K562 (cell line): ENCODE data around the gene PRSS37. TPM values are rescaled to one million over a fixed set of nuclear protein-coding genes. Genes with fewer than 3 reads are reported as not detected.

ENCODE experiments used
- ATAC-seq: fragments of 200-7000 bp; cut with Tn5 transposase; 3 replicates; pipeline ENCODE4 v1.9.1; 2020; ENCODE audit warnings: moderate library complexity
- BruUV-seq: library from RNA; stranded (reverse); fragments of 400-500 nt; replicated peaks from 2 replicates; lab custom pipeline; 2021; lab: Mats Ljungman, UMichigan
- CTCF ChIA-PET: fragments of 300-600 bp; formaldehyde crosslinking; extraction: SDS; loops from one replicate; lab custom pipeline; 2021; ENCODE audit warnings: low intra/inter-chr PET ratio; lab: Yijun Ruan, JAX
- POLR2A ChIA-PET: fragments of 300-600, 350-650 bp; sonication (Branson Sonifier 250); formaldehyde crosslinking; extraction: SDS; loops from one replicate; lab custom pipeline; 2021; ENCODE audit warnings: antibody characterized with exemption, inconsistent platforms; lab: Yijun Ruan, JAX
- DNase-seq, 4 experiments: peaks; one replicate each; pipeline versions ENCODE4 v3.0.0 to v3.0.0-alpha.2; 2011 to 2018; ENCODE audit warnings: low spot score in 3 of 4, mixed read lengths in 3 of 4; ENCODE audit errors: extremely low read depth in 1 of 4
- FAIRE-seq: peaks from 2 replicates; lab custom pipeline; 2011; peaks lifted over from hg19 to GRCh38; lab: Jason Lieb, UNC
- H2AFZ ChIP-seq: 2 replicates; pipeline ENCODE4 v1.6.0; 2011; ENCODE audit warnings: low read depth, low read length, control low read depth, inconsistent platforms
- H3K27ac ChIP-seq: fragments of 200-600 bp; 3 replicates; pipeline ENCODE4 v1.8.0; 2011; ENCODE audit warnings: low read depth, mild to moderate bottlenecking, control low read depth, inconsistent platforms, low read length, moderate library complexity, mixed read lengths; ENCODE audit errors: extremely low read depth
- H3K27me3 ChIP-seq, 2 experiments: fragments of 300-600 bp in 1 of 2; 2 replicates in 1 of 2; 3 replicates in 1 of 2; pipeline versions ENCODE4 v1.6.0 to v1.8.0; 2011; ENCODE audit warnings: inconsistent platforms in 2 of 2, low read length in 2 of 2, mild to moderate bottlenecking in 1 of 2, mixed read lengths in 1 of 2, moderate library complexity in 1 of 2; ENCODE audit not compliant: control insufficient read depth in 2 of 2, insufficient read depth in 2 of 2
- H3K36me3 ChIP-seq: fragments of 300-600 bp; 3 replicates; pipeline ENCODE4 v1.8.0; 2011; ENCODE audit warnings: mild to moderate bottlenecking, low read length, inconsistent platforms; ENCODE audit not compliant: control insufficient read depth, insufficient read depth
- H3K4me1 ChIP-seq, 2 experiments: fragments of 200-600 bp in 1 of 2; replicated peaks in 1 of 2; 2 replicates in 1 of 2; 3 replicates in 1 of 2; pipeline versions ENCODE4 v1.5.1 to v1.8.0; 2011; ENCODE audit warnings: inconsistent platforms in 2 of 2, low read length in 2 of 2, mild to moderate bottlenecking in 1 of 2, mixed read lengths in 1 of 2, moderate library complexity in 1 of 2; ENCODE audit not compliant: control insufficient read depth in 2 of 2, insufficient read depth in 2 of 2
- H3K4me2 ChIP-seq: 2 replicates; pipeline ENCODE4 v1.6.1; 2011; ENCODE audit warnings: low read length, control low read depth, inconsistent platforms, mixed read lengths; ENCODE audit not compliant: insufficient read depth
- H3K4me3 ChIP-seq: fragments of 200-600 bp; sonication (generic), shearing (Covaris generic); 2 replicates; pipeline ENCODE4 v1.5.1; 2016; ENCODE audit warnings: control low read depth, inconsistent platforms
- H3K79me2 ChIP-seq: fragments of 200-600 bp; 3 replicates; pipeline ENCODE4 v1.8.0; 2011; ENCODE audit warnings: low read length, inconsistent platforms; ENCODE audit not compliant: control insufficient read depth, insufficient read depth
- H3K9ac ChIP-seq, 2 experiments: 2 replicates each; pipeline versions ENCODE4 v1.6.0 to v1.6.1; 2011; ENCODE audit warnings: low read depth in 2 of 2, low read length in 2 of 2, control low read depth in 1 of 2, inconsistent platforms in 1 of 2, mild to moderate bottlenecking in 1 of 2, mixed read lengths in 1 of 2; ENCODE audit not compliant: insufficient read depth in 1 of 2
- H3K9me1 ChIP-seq: one replicate; pipeline ENCODE4 v1.6.0; 2011; ENCODE audit warnings: inconsistent platforms, mild to moderate bottlenecking, low read length, moderate library complexity; ENCODE audit not compliant: control insufficient read depth, insufficient read depth
- H3K9me3 ChIP-seq: replicated peaks from 2 replicates; pipeline ENCODE4 v1.5.1; 2011; ENCODE audit warnings: low read depth, low read length, inconsistent platforms; ENCODE audit not compliant: control insufficient read depth, insufficient read depth
- H4K20me1 ChIP-seq: replicated peaks from 2 replicates; pipeline ENCODE4 v1.6.1; 2011; ENCODE audit warnings: low read length, inconsistent platforms, mixed read lengths; ENCODE audit not compliant: control insufficient read depth, insufficient read depth
- CC2D1A ChIP-seq: fragments of 450-650 bp; IDR thresholded peaks from 2 replicates; pipeline ENCODE4 v1.6.1; 2017; ENCODE audit warnings: mild to moderate bottlenecking
- CGGBP1 ChIP-seq: fragments of 250-450 bp; sonication (Bioruptor Pico); IDR thresholded peaks from 2 replicates; pipeline ENCODE4 v1.9.0; 2021; ENCODE audit warnings: mild to moderate bottlenecking
- E2F4 ChIP-seq: sonication (generic); formaldehyde crosslinking; IDR thresholded peaks from 2 replicates; pipeline ENCODE4 v1.8.0; 2022; ENCODE audit warnings: mild to moderate bottlenecking, low read depth, missing genetic modification reagents
- MLX ChIP-seq, 2 experiments: fragments of 450-650 bp in 1 of 2; sonication (generic) in 1 of 2; formaldehyde crosslinking; conservative IDR thresholded peaks; 2 replicates each; pipeline versions ENCODE4 v1.4.0 to v1.8.1; 2020 to 2022; ENCODE audit warnings: mild to moderate bottlenecking in 1 of 2, missing genetic modification reagents in 1 of 2
- ZBTB9 ChIP-seq: fragments of 450-650 bp; formaldehyde crosslinking; IDR thresholded peaks from 2 replicates; pipeline ENCODE4 v1.4.0; 2020; ENCODE audit warnings: mild to moderate bottlenecking, moderate library complexity
- ZNF445 ChIP-seq: fragments of 250-450 bp; sonication (Bioruptor Pico); IDR thresholded peaks from 2 replicates; pipeline ENCODE4 v1.4.0; 2020; ENCODE audit warnings: low read depth, mild to moderate bottlenecking, moderate library complexity
- ZNF518B ChIP-seq: fragments of 250-450 bp; sonication (Bioruptor Pico); IDR thresholded peaks from 2 replicates; pipeline ENCODE4 v1.5.0; 2021; ENCODE audit warnings: mild to moderate bottlenecking, moderate library complexity
- ZNF639 ChIP-seq, 2 experiments: fragments of 200-800 bp in 1 of 2; sonication (Bioruptor generic) in 1 of 2; sonication (generic) in 1 of 2; formaldehyde crosslinking in 1 of 2; IDR thresholded peaks in 1 of 2; conservative IDR thresholded peaks in 1 of 2; 2 replicates each; pipeline versions ENCODE4 v1.5.0 to v1.6.1; 2016 to 2020; ENCODE audit warnings: missing compliant biosample characterization in 1 of 2, missing genetic modification characterization in 1 of 2, missing genetic modification reagents in 1 of 2
- in situ Hi-C: fragments of 300-500 bp; cut with MboI; formaldehyde crosslinking; loops from 4 replicates; pipeline ENCODE4 v1.15.0; 2018; ENCODE audit warnings: inconsistent platforms, mixed read lengths
- intact Hi-C: fragments of 100-400 bp; cut with micrococcal nuclease; formaldehyde crosslinking; loops from 2 replicates; pipeline ENCODE4 v1.14.2; 2022
- polyA plus RNA-seq, 8 experiments: library from polyadenylated mRNA; depleted of rRNA in 4 of 8; stranded (reverse) in 5 of 8; unstranded in 3 of 8; fragments of >200 nt; fragmentation: Nextera tagmentation in 2 of 8; fragmentation: Illumina TruSeq in 1 of 8; extraction: Ambion mirVana in 2 of 8; extraction: Trizol in 1 of 8; gene quantifications; 2 replicates each; pipeline versions ENCODE4 v1.2.1 to v1.2.3, GENCODE V29; 2011 to 2014; ENCODE audit warnings: inconsistent platforms in 1 of 8, missing spikeins in 1 of 8
- total RNA-seq, 7 experiments: library from RNA; depleted of rRNA in 6 of 7; stranded (reverse); fragments of >200 nt in 6 of 7; fragmentation: Illumina TruSeq in 2 of 7; extraction: Trizol in 2 of 7; gene quantifications; 2 replicates each; pipeline versions ENCODE4 v1.2.1 to v1.2.3, GENCODE V29; 2011 to 2021; ENCODE audit warnings: low replicate concordance in 1 of 7

The PRSS37 gene
- total and polyA plus RNA-seq, 9 of the 15 experiments (the other 6 are each of a cell fraction or from before 2014, with no cell fraction given) = not detected

GRCh38 chr7:141847996-141848395 lies 6.7 kb upstream of the PRSS37 start (continued):
- TF ChIP-seq CGGBP1 (CRISPR knock-in tag) = no peak
- no peak for TF ChIP-seq ZBTB9 (CRISPR knock-in tag)
- no peak for TF ChIP-seq ZNF445
- no peak for TF ChIP-seq E2F4

- intact Hi-C loops = no loop called here
- POLR2A ChIA-PET = no interaction called here
- TF ChIP-seq ZNF639 (CRISPR knock-in tag; conservative IDR thresholded peaks at IDR 0.05 in 1 of 2, IDR thresholded peaks at IDR 0.05 in 1 of 2) = no peak
- TF ChIP-seq MLX (CRISPR knock-in tag; conservative IDR thresholded peaks at IDR 0.05) = no peak
- no peak for TF ChIP-seq ZNF518B (CRISPR knock-in tag)
- TF ChIP-seq CC2D1A = no peak
- TF ChIP-seq, all 486 proteins: peak for 0
These were observed 3.0 kb upstream of the PRSS37 start for GRCh38 chr7:141844256-141844655.

More at GRCh38 chr7:141844256-141844655, 3.0 kb upstream of the PRSS37 start:
- CTCF ChIA-PET = no interaction called here
- Histone ChIP-seq H3K4me2 (no peak overlapping the region), H4K20me1 (no peaks in the 10 kb centered on the region), H3K9me3 (no peaks in the 10 kb centered on the region), H3K79me2 (no peaks in the 10 kb centered on the region), H3K27me3 (no peaks in the 10 kb centered on the region), H3K36me3 (no peaks in the 10 kb centered on the region), H2AFZ (no peak overlapping the region), H3K27ac (no peak overlapping the region), H3K9ac (no peak overlapping the region), H3K9me1 (no peaks in the 10 kb centered on the region), H3K4me3 (no peak overlapping the region), H3K4me1 (no peaks in the 10 kb centered on the region; a peak in 1 of 5 replicates)
- FAIRE-seq = no peak
- no TSS peak for BruUV-seq
- ATAC-seq = no peak
- no peak for DNase-seq
- in situ Hi-C loops = no loop called here
